Parathyroid adenoma (tissue), 2 donors: ENCODE measurements around the gene PAX2.
A peak's percentile ranks its signal among the peaks of the same experiment; 100 is the strongest.

Source experiments
- H2AFZ ChIP-seq: fragments of 300-600 bp; sonication (generic); one replicate; pipeline ENCODE4 v1.7.0; 2017; ENCODE audit warnings: antibody characterized with exemption, mild to moderate bottlenecking
- H3K27ac ChIP-seq: fragments of 300-600 bp; sonication (generic); one replicate; pipeline ENCODE4 v1.7.0; 2017
- H3K27me3 ChIP-seq: fragments of 300-600 bp; sonication (generic); one replicate; pipeline ENCODE4 v1.7.0; 2017; ENCODE audit warnings: low read length; ENCODE audit not compliant: control insufficient read depth, insufficient read depth
- H3K36me3 ChIP-seq: fragments of 300-600 bp; sonication (generic); one replicate; pipeline ENCODE4 v1.7.0; 2017; ENCODE audit warnings: low read length; ENCODE audit not compliant: control insufficient read depth, insufficient read depth
- H3K4me1 ChIP-seq: fragments of 300-600 bp; sonication (generic); one replicate; pipeline ENCODE4 v1.7.0; 2017; ENCODE audit warnings: control low read depth
- H3K4me2 ChIP-seq: fragments of 300-600 bp; sonication (generic); one replicate; pipeline ENCODE4 v1.7.0; 2017; ENCODE audit warnings: low read length
- H3K4me3 ChIP-seq: fragments of 300-600 bp; sonication (generic); one replicate; pipeline ENCODE4 v1.7.0; 2017; ENCODE audit warnings: low read depth, low read length
- H3K79me2 ChIP-seq: fragments of 300-600 bp; sonication (generic); one replicate; pipeline ENCODE4 v1.7.0; 2017; ENCODE audit warnings: control low read depth
- H3K9ac ChIP-seq: fragments of 300-600 bp; sonication (generic); one replicate; pipeline ENCODE4 v1.7.0; 2017; ENCODE audit warnings: mild to moderate bottlenecking
- H3K9me3 ChIP-seq: fragments of 300-600 bp; sonication (generic); one replicate; pipeline ENCODE4 v1.7.0; 2017; ENCODE audit warnings: low read length; ENCODE audit not compliant: control insufficient read depth
- TF ChIP-seq, protein P1 (sequence below): fragments of 300-600 bp; sonication (generic); IDR thresholded peaks from one replicate; pipeline ENCODE4 v1.7.0; 2017; ENCODE audit warnings: antibody characterized with exemption, mild to moderate bottlenecking
- donor health status: primary hyperparathyroidism.

The PAX2 gene

DNA sequence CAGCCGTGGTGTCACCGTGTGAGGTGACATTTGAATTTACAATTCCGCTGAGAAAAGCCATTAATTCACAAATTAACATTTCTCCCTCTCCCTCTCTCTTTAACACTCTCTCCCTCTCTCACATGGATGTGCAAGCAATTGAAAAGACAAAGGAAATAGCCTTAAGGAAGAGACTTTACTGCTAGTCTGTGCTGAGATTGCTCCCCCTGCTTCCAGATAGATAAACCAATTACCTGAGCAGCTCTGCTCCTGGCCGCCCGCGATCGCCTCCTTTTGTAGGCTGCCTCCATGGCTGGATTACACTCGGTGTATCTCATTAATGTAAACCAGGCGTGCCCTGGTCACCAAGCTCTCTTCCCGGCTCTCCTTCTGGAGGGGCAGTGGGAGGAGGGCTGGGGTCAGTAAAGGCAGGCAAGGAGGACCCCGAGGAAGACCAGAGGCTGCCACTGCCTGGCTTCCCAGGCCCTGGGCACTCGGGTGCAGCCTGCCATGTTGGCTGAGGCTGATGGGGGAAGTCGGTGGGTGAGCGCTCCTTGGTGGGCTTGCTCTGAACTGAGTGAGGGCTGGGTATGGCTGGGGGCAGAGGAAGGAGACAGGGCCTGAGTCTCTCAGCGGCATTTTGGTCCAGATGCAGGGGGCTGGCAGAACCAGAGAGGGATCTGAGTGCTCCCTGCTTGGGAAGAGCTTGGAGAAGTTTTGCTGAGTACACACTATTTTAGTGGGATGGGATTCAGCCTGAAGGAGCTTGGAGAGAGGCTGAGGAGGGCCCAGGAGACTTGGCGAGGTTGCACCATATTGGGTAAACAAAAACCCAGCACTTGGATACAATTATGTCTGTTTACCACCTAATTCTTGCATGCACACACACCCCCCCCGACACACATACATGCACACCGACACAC, 42.9 kb downstream of the PAX2 start:
- no peak overlapping the region for H3K4me2 ChIP-seq
- no peaks in the 10 kb centered on the region for H3K9me3 ChIP-seq
- no peak overlapping the region for H2AFZ ChIP-seq
- no peak overlapping the region for H3K9ac ChIP-seq
- H3K27ac ChIP-seq: no peak overlapping the region
- TF ChIP-seq, protein P1, sequence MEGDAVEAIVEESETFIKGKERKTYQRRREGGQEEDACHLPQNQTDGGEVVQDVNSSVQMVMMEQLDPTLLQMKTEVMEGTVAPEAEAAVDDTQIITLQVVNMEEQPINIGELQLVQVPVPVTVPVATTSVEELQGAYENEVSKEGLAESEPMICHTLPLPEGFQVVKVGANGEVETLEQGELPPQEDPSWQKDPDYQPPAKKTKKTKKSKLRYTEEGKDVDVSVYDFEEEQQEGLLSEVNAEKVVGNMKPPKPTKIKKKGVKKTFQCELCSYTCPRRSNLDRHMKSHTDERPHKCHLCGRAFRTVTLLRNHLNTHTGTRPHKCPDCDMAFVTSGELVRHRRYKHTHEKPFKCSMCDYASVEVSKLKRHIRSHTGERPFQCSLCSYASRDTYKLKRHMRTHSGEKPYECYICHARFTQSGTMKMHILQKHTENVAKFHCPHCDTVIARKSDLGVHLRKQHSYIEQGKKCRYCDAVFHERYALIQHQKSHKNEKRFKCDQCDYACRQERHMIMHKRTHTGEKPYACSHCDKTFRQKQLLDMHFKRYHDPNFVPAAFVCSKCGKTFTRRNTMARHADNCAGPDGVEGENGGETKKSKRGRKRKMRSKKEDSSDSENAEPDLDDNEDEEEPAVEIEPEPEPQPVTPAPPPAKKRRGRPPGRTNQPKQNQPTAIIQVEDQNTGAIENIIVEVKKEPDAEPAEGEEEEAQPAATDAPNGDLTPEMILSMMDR: no peak
- no peak overlapping the region for H3K4me3 ChIP-seq
- H3K79me2 ChIP-seq: no peaks in the 10 kb centered on the region
- peaks cover 17% of the 10 kb centered on the region for H3K4me1 ChIP-seq
- no peaks in the 10 kb centered on the region for H3K36me3 ChIP-seq
- H3K27me3 ChIP-seq: no peaks in the 10 kb centered on the region

DNA sequence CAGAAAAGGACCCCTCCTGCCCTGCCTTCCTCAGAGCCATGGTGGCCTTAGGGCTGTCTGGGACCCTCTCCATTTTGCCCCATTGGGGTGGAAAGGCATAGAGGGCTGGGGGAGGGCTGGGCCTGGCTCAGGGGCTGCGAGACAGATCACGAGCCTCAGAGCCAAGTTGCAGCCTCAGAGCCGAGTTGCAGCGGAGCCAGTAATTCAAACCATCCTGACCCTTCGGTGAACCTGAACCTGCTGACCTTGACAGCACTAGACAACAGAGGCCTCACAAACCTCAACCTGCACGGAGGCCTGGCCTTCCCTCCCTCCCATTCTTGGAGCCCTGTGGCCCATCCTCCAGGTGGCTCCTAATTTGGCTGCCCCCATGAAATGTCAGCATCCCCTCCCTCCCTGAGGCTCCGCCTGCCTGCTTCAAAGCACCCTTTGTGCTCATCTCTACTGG, 45.4 kb downstream of the PAX2 start:
- Histone ChIP-seq H3K36me3 (no peaks in the 10 kb centered on the region), H3K9me3 (no peaks in the 10 kb centered on the region), H3K9ac (no peak overlapping the region), H2AFZ (peak overlapping the region; percentile 47), H3K27me3 (no peaks in the 10 kb centered on the region), H3K4me3 (no peak overlapping the region), H3K27ac (no peak overlapping the region), H3K4me2 (no peak overlapping the region), H3K79me2 (no peaks in the 10 kb centered on the region), H3K4me1 (peaks cover 17% of the 10 kb centered on the region)
- TF ChIP-seq, protein P1: no peak

DNA sequence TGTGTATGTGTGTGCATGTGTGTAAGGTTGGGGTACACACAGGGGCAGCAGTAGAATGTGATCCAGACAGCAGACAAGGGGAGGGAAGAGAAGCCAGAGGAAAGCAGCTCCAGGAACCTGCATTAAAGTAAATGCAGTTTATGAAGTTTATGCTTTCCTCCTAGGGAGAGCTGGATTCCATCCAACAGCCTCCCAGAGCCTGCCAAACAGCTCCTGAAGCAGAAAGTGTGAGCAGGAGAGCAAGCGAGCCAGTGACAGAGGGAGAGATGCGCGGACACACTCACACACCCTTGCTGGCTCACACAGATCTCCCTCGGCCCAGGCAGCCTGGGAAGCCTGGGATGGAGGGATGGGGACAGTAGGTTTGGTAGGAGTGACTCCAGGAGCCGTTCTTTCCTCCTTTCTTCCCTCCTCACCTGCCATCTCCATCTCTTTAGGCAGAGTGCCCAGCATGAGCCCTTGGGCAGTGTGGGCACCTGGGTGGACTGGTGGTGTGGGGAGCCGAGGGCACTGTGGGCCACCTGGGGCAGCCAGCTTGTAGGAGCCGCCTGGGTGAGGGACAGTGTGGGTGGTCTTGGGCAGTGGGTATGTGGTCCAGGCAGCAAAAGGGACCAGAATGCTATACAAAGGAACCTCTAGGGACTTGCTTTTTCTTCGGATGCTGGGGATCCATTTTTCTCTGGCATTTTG, 46.1 kb downstream of the PAX2 start:
- no peaks in the 10 kb centered on the region for H3K27me3 ChIP-seq
- no peaks in the 10 kb centered on the region for H3K79me2 ChIP-seq
- H3K9ac ChIP-seq: no peak overlapping the region
- H3K4me2 ChIP-seq: no peak overlapping the region
- TF ChIP-seq, protein P1: no peak
- no peaks in the 10 kb centered on the region for H3K36me3 ChIP-seq
- peaks cover 17% of the 10 kb centered on the region for H3K4me1 ChIP-seq
- H3K27ac ChIP-seq: no peak overlapping the region
- H3K4me3 ChIP-seq: no peak overlapping the region
- no peaks in the 10 kb centered on the region for H3K9me3 ChIP-seq
- H2AFZ ChIP-seq: peak overlapping the region; percentile 47

DNA sequence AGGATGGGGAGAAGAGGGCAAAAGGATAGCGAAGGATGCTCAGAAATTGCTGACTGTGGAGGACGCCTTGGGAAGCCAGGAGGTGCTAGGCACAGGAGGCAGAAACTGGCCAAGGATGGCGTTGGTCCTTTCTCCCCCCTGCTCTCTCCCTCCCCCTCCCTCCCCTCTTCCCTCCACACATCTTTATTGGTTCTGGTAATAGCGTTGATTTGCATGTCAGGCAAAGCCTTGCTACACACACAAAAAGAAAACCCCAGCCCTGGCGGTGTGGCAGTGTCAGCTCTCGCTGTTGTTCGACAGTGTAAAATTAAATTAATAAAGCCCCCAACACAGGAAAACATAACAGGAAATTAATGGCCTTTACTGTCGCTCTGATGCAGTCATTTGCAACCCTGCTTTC, 47.2 kb downstream of the PAX2 start:
- Histone ChIP-seq H3K27me3 (no peaks in the 10 kb centered on the region), H3K79me2 (no peaks in the 10 kb centered on the region), H2AFZ (no peak overlapping the region), H3K9ac (no peak overlapping the region), H3K9me3 (no peaks in the 10 kb centered on the region), H3K4me2 (no peak overlapping the region), H3K4me1 (peaks cover 17% of the 10 kb centered on the region), H3K27ac (no peak overlapping the region), H3K36me3 (no peaks in the 10 kb centered on the region), H3K4me3 (no peak overlapping the region)
- TF ChIP-seq, protein P1: no peak
